ENCODE data around the gene THRAP3.

DNA sequence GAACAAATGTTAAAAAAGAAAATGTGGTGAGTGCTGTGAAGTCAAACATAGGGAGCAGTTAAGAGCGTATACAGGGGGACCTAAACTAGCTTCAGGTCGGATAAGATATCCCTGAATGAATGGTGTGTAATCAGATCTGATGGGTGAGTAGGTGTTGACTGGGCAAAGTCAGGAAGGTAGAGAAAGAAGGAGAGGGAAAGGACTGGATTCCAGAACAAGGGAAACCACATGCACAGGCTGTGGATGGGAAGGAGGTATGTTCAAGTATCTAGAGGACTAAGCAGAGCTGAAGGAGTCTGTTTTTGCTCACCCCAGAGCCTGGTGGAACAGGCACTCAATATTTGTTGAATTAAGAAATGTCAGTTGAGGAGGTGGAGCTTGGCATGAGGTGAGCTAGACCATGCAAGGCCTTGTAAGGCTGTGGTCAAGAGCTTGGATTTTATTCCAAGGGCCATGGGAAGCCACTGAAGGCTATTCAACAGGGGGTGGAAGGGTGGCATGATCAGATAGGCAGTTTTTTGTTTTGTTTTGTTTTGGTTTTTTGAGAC is 40.9 kb upstream of the THRAP3 start:
- no peak for TF ChIP-seq EZH2 (IDR thresholded peaks at IDR 0.05)
- no peak; the same call in 1 of the 2 replicates for TF ChIP-seq POLR2AphosphoS5 (IDR thresholded peaks at IDR 0.05; ENCODE audit: borderline replicate concordance, low read depth, low read length)
